GM12878 (cell line): Measurements from ENCODE around the gene EPAS1. TPM values are rescaled to one million over a fixed set of nuclear protein-coding genes. Genes with fewer than 3 reads are reported as not detected.

Experiments used
- ATAC-seq: fragments of 200-7000 bp; cut with Tn5 transposase; 3 replicates; pipeline ENCODE4 v1.9.1; 2020; ENCODE audit warnings: mild to moderate bottlenecking, moderate library complexity
- BruUV-seq: library from RNA; stranded (reverse); fragments of 400-500 nt; replicated peaks from 2 replicates; lab custom pipeline; 2021; lab: Mats Ljungman, UMichigan
- CTCF ChIA-PET: fragments of 300-600 bp; sonication (Branson Sonifier 250); formaldehyde crosslinking; extraction: SDS; loops from one replicate; lab custom pipeline; 2021; ENCODE audit warnings: inconsistent platforms; lab: Yijun Ruan, JAX
- POLR2A ChIA-PET: fragments of 350-600 bp; formaldehyde crosslinking; extraction: SDS; loops from one replicate; lab custom pipeline; 2021; ENCODE audit warnings: inconsistent platforms; lab: Charles Lee
- RAD21 ChIA-PET: fragments of 300-600 bp; sonication (Branson Sonifier 250); formaldehyde crosslinking; loops from one replicate; lab custom pipeline; 2023; ENCODE audit warnings: antibody characterized with exemption; ENCODE audit not compliant: unreplicated experiment; lab: Charles Lee
- SMC1A ChIA-PET: fragments of 300-600 bp; sonication (Branson Sonifier 250); formaldehyde crosslinking; loops from one replicate; lab custom pipeline; 2023; ENCODE audit not compliant: unreplicated experiment, uncharacterized antibody; lab: Charles Lee
- DNase-seq: peaks from one replicate; pipeline ENCODE4 v3.0.0-alpha.2; 2011; ENCODE audit warnings: low read depth, low spot score
- FAIRE-seq: peaks from 3 replicates; lab custom pipeline; 2011; peaks lifted over from hg19 to GRCh38; lab: Jason Lieb, UNC
- H2AFZ ChIP-seq: 2 replicates; pipeline ENCODE4 v1.6.0; 2011; ENCODE audit warnings: low read depth, low read length, control low read depth; ENCODE audit not compliant: control insufficient read depth
- H3K27ac ChIP-seq: 2 replicates; pipeline ENCODE4 v1.5.1; 2011; ENCODE audit warnings: control low read depth; ENCODE audit not compliant: control insufficient read depth, insufficient read depth
- H3K27me3 ChIP-seq, 2 experiments: replicated peaks in 1 of 2; 2 replicates each; pipeline versions ENCODE4 v1.6.0 to v1.6.1; 2011; ENCODE audit warnings: low read length in 1 of 2; ENCODE audit not compliant: control insufficient read depth in 2 of 2, insufficient read depth in 2 of 2
- H3K36me3 ChIP-seq, 2 experiments: 2 replicates each; pipeline ENCODE4 v1.5.1; 2011; ENCODE audit warnings: low read length in 1 of 2; ENCODE audit not compliant: control insufficient read depth in 2 of 2, insufficient read depth in 2 of 2
- H3K4me1 ChIP-seq: 2 replicates; pipeline ENCODE4 v1.6.1; 2011; ENCODE audit warnings: mild to moderate bottlenecking, low read length, moderate library complexity, mixed read lengths; ENCODE audit not compliant: control insufficient read depth, insufficient read depth
- H3K4me2 ChIP-seq: 2 replicates; pipeline ENCODE4 v1.6.0; 2011; ENCODE audit warnings: control low read depth; ENCODE audit not compliant: control insufficient read depth, insufficient read depth
- H3K4me3 ChIP-seq: fragments of 200-600 bp; sonication (generic); 2 replicates; pipeline ENCODE4 v1.5.1; 2016
- H3K79me2 ChIP-seq: 2 replicates; pipeline ENCODE4 v1.6.0; 2011; ENCODE audit warnings: low read length; ENCODE audit not compliant: control insufficient read depth, insufficient read depth
- H3K9ac ChIP-seq: 2 replicates; pipeline ENCODE4 v1.8.0; 2011; ENCODE audit warnings: low read length, control low read depth, mixed read lengths; ENCODE audit not compliant: control insufficient read depth, insufficient read depth
- H3K9me3 ChIP-seq: replicated peaks from 3 replicates; pipeline ENCODE4 v1.5.1; 2011; ENCODE audit warnings: mild to moderate bottlenecking, low read length; ENCODE audit not compliant: control insufficient read depth, insufficient read depth
- H4K20me1 ChIP-seq: 2 replicates; pipeline ENCODE4 v1.6.0; 2011; ENCODE audit not compliant: control insufficient read depth, insufficient read depth
- BACH1 ChIP-seq: fragments of 450-650 bp; IDR thresholded peaks from 2 replicates; pipeline ENCODE4 v1.6.1; 2017; ENCODE audit warnings: mild to moderate bottlenecking, borderline replicate concordance
- ETV6 ChIP-seq, 2 experiments: fragments of 450-650 bp in 1 of 2; IDR thresholded peaks in 1 of 2; conservative IDR thresholded peaks in 1 of 2; 2 replicates each; pipeline ENCODE4 v1.6.1; 2014; ENCODE audit warnings: antibody characterized with exemption in 1 of 2, borderline replicate concordance in 1 of 2, low read depth in 1 of 2, mild to moderate bottlenecking in 1 of 2, moderate library complexity in 1 of 2
- FOXK2 ChIP-seq: fragments of 450-650 bp; IDR thresholded peaks from 2 replicates; pipeline ENCODE4 v1.6.1; 2017; ENCODE audit warnings: mild to moderate bottlenecking, moderate library complexity
- PAX5 ChIP-seq: IDR thresholded peaks from 2 replicates; pipeline ENCODE4 v1.6.1; 2011; ENCODE audit warnings: low read depth, low read length, borderline replicate concordance
- RB1 ChIP-seq: fragments of 450-650 bp; formaldehyde crosslinking; IDR thresholded peaks from 2 replicates; pipeline ENCODE4 v1.6.1; 2017; ENCODE audit warnings: mild to moderate bottlenecking, borderline replicate concordance
- RBBP5 ChIP-seq: fragments of 200-600 bp; sonication (generic); conservative IDR thresholded peaks from 2 replicates; pipeline ENCODE4 v1.6.1; 2016
- SREBF1 ChIP-seq: IDR thresholded peaks from 2 replicates; pipeline ENCODE4 v1.6.1; 2012; ENCODE audit warnings: mild to moderate bottlenecking, low read length
- ZNF622 ChIP-seq: fragments of 450-650 bp; IDR thresholded peaks from 2 replicates; pipeline ENCODE4 v1.6.1; 2017; ENCODE audit warnings: mild to moderate bottlenecking, inconsistent platforms
- ZSCAN29 ChIP-seq: fragments of 450-650 bp; IDR thresholded peaks from 2 replicates; pipeline ENCODE4 v1.6.1; 2017; ENCODE audit warnings: mild to moderate bottlenecking, moderate library complexity
- WGBS: methylation state at CpG from one replicate; pipeline ENCODE4 v1.1.6; 2016; ENCODE audit warnings: low lambda C conversion rate; ENCODE audit not compliant: insufficient replicate concordance, insufficient coverage; ENCODE audit errors: missing lambda C conversion rate; 5-methylcytosine and 5-hydroxymethylcytosine counted together
- in situ Hi-C: fragments of 300-500 bp; cut with MboI; formaldehyde crosslinking; loops from 9 replicates; pipeline ENCODE4 v1.14.3; 2018; ENCODE audit warnings: mixed read lengths
- intact Hi-C: fragments of 100-400 bp; cut with micrococcal nuclease; formaldehyde crosslinking; loops from one replicate; pipeline ENCODE4 v1.14.2; 2022; ENCODE audit not compliant: unreplicated experiment
- polyA plus RNA-seq, 11 experiments: library from polyadenylated mRNA; depleted of rRNA in 4 of 11; unstranded in 6 of 11; stranded (reverse) in 5 of 11; fragments of >200 nt; fragmentation: Nextera tagmentation in 4 of 11; fragmentation: Illumina TruSeq in 1 of 11; extraction: Ambion mirVana in 4 of 11; extraction: Trizol in 1 of 11; gene quantifications; 1 replicate in 1 of 11; 2 replicates in 10 of 11; pipeline versions ENCODE4 v1.2.1 to v1.2.3, GENCODE V29; 2011 to 2016; ENCODE audit warnings: inconsistent platforms in 2 of 11, missing spikeins in 2 of 11, low read depth in 1 of 11
- total RNA-seq, 4 experiments: library from RNA; depleted of rRNA in 3 of 4; stranded (reverse); fragments of >200 nt in 3 of 4; fragmentation: Illumina TruSeq in 1 of 4; extraction: Trizol in 1 of 4; gene quantifications; 2 replicates each; pipeline versions ENCODE4 v1.2.1 to v1.2.3, GENCODE V29; 2013 to 2021
- TF ChIP-seq, protein P1 (sequence below): fragments of 450-650 bp; formaldehyde crosslinking; IDR thresholded peaks from 2 replicates; pipeline ENCODE4 v1.5.0; 2022; ENCODE audit warnings: mild to moderate bottlenecking, missing genetic modification characterization
- TF ChIP-seq, protein P2 (sequence below): fragments of 450-650 bp; IDR thresholded peaks from 2 replicates; pipeline ENCODE4 v1.6.1; 2017; ENCODE audit warnings: mild to moderate bottlenecking, low read depth, inconsistent platforms; ENCODE audit not compliant: poor library complexity, severe bottlenecking
- TF ChIP-seq, protein P3 (sequence below): IDR thresholded peaks from 2 replicates; pipeline ENCODE4 v1.6.1; 2011; ENCODE audit warnings: mild to moderate bottlenecking, low read depth, low read length, moderate library complexity; ENCODE audit not compliant: insufficient replicate concordance
- TF ChIP-seq, protein P4 (sequence below): IDR thresholded peaks from 2 replicates; pipeline ENCODE4 v1.6.1; 2012; ENCODE audit warnings: low read depth, low read length, improper control_type of control experiment

EPAS1 gene
- total and polyA plus RNA-seq, 10 of the 15 experiments (the other 5 are each of a cell fraction or from before 2014, with no cell fraction given): 0.11 to 22.0 (median 1.3) TPM; not detected in 1

DNA sequence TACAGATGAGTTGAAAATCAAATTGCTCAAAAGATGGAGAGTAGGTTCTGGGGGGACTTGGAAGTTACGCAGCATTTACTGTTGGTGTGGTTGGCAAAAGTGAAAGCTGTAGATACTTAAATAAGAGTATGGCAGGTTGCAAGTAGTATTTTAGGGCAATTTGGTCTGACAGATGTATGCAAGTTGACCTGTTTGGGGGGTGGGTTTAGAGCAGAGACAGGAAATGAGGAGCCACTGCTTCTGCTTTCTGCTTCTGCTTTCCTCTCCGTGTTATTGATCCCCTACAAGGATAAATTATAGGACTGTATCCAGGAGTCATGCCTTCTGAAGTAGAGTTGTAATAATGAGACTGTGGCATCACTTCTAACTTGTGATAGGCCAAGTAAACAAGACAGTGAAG lies 71.2 kb downstream of the EPAS1 start:
- H3K9me3 ChIP-seq: no peaks in the 10 kb centered on the region
- in situ Hi-C loops (loop anchor here (5.0 to 25.0 kb wide), 2 partner anchors 356 to 731 kb away; no protein-coding TSS in a partner anchor), intact Hi-C loops (no loop called here)
- ChIA-PET POLR2A (no interaction called here), CTCF (interaction anchor here (1.3 to 3.7 kb wide), 4 partner anchors 93 to 355 kb away, joined by 4 to 47 read pairs (median 35); no protein-coding TSS in a partner anchor), RAD21 (interaction anchor here (3.5 kb wide), 1 partner anchor 305 kb away, joined by 34 read pairs; no protein-coding TSS in a partner anchor), SMC1A (interaction anchor here (1.1 to 3.6 kb wide), 5 partner anchors 70 to 305 kb away, joined by 3 to 24 read pairs (median 7); no protein-coding TSS in a partner anchor)
- DNase-seq (no peak), ATAC-seq (no peak), FAIRE-seq (no peak)
- H2AFZ ChIP-seq: no peak overlapping the region
- H3K4me3 ChIP-seq: no peak overlapping the region
- H3K9ac ChIP-seq: no peak overlapping the region
- H3K27me3 ChIP-seq: peaks cover 0 to 4% of the 10 kb centered on the region in 2 experiments; a peak in 1 of 4 replicates
- BruUV-seq: no TSS peak
- no peaks in the 10 kb centered on the region for H4K20me1 ChIP-seq
- H3K4me1 ChIP-seq: no peaks in the 10 kb centered on the region
- H3K27ac ChIP-seq: no peak overlapping the region
- H3K36me3 ChIP-seq: no peaks in the 10 kb centered on the region; a peak in 1 of 4 replicates
- 28% methylated on average over 2 of the region's 2 CpGs for WGBS
- H3K79me2 ChIP-seq: no peaks in the 10 kb centered on the region
- H3K4me2 ChIP-seq: no peak overlapping the region
- no peak for TF ChIP-seq RB1
- TF ChIP-seq, protein P1, sequence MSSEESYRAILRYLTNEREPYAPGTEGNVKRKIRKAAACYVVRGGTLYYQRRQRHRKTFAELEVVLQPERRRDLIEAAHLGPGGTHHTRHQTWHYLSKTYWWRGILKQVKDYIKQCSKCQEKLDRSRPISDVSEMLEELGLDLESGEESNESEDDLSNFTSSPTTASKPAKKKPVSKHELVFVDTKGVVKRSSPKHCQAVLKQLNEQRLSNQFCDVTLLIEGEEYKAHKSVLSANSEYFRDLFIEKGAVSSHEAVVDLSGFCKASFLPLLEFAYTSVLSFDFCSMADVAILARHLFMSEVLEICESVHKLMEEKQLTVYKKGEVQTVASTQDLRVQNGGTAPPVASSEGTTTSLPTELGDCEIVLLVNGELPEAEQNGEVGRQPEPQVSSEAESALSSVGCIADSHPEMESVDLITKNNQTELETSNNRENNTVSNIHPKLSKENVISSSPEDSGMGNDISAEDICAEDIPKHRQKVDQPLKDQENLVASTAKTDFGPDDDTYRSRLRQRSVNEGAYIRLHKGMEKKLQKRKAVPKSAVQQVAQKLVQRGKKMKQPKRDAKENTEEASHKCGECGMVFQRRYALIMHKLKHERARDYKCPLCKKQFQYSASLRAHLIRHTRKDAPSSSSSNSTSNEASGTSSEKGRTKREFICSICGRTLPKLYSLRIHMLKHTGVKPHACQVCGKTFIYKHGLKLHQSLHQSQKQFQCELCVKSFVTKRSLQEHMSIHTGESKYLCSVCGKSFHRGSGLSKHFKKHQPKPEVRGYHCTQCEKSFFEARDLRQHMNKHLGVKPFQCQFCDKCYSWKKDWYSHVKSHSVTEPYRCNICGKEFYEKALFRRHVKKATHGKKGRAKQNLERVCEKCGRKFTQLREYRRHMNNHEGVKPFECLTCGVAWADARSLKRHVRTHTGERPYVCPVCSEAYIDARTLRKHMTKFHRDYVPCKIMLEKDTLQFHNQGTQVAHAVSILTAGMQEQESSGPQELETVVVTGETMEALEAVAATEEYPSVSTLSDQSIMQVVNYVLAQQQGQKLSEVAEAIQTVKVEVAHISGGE (CRISPR knock-in tag): no peak
- TF ChIP-seq, protein P2, sequence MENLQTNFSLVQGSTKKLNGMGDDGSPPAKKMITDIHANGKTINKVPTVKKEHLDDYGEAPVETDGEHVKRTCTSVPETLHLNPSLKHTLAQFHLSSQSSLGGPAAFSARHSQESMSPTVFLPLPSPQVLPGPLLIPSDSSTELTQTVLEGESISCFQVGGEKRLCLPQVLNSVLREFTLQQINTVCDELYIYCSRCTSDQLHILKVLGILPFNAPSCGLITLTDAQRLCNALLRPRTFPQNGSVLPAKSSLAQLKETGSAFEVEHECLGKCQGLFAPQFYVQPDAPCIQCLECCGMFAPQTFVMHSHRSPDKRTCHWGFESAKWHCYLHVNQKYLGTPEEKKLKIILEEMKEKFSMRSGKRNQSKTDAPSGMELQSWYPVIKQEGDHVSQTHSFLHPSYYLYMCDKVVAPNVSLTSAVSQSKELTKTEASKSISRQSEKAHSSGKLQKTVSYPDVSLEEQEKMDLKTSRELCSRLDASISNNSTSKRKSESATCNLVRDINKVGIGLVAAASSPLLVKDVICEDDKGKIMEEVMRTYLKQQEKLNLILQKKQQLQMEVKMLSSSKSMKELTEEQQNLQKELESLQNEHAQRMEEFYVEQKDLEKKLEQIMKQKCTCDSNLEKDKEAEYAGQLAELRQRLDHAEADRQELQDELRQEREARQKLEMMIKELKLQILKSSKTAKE: no peak
- no peak for TF ChIP-seq FOXK2
- TF ChIP-seq PAX5: no peak
- TF ChIP-seq ETV6 (conservative IDR thresholded peaks at IDR 0.05 in 1 of 2, IDR thresholded peaks at IDR 0.05 in 1 of 2; ENCODE audit: borderline replicate concordance in 1 of 2, low read depth in 1 of 2): no peak
- TF ChIP-seq, protein P3, sequence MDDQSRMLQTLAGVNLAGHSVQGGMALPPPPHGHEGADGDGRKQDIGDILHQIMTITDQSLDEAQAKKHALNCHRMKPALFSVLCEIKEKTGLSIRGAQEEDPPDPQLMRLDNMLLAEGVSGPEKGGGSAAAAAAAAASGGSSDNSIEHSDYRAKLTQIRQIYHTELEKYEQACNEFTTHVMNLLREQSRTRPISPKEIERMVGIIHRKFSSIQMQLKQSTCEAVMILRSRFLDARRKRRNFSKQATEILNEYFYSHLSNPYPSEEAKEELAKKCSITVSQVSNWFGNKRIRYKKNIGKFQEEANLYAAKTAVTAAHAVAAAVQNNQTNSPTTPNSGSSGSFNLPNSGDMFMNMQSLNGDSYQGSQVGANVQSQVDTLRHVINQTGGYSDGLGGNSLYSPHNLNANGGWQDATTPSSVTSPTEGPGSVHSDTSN: no peak
- TF ChIP-seq, protein P4, sequence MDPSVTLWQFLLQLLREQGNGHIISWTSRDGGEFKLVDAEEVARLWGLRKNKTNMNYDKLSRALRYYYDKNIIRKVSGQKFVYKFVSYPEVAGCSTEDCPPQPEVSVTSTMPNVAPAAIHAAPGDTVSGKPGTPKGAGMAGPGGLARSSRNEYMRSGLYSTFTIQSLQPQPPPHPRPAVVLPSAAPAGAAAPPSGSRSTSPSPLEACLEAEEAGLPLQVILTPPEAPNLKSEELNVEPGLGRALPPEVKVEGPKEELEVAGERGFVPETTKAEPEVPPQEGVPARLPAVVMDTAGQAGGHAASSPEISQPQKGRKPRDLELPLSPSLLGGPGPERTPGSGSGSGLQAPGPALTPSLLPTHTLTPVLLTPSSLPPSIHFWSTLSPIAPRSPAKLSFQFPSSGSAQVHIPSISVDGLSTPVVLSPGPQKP: no peak
- no peak for TF ChIP-seq SREBF1
- no peak for TF ChIP-seq ZSCAN29
- no peak for TF ChIP-seq ZNF622
- TF ChIP-seq BACH1: no peak
- no peak for TF ChIP-seq RBBP5
